GM21528 (cell line): ENCODE data around the gene DNASE1L1.
A peak's percentile ranks its signal among the peaks of the same experiment; 100 is the strongest.
"Not testable (repeated sequence)": the region's sequence is repeated elsewhere in the genome, so short reads cannot be mapped to it uniquely, and the experiment has no call there.

Source experiments
- ATAC-seq: cut with Tn5 transposase; IDR thresholded peaks from one replicate; pipeline ENCODE4 v1.9.1; 2021; ENCODE audit warnings: mild to moderate bottlenecking, moderate library complexity; ENCODE audit not compliant: unreplicated experiment, low FRiP score

DNASE1L1 gene

GRCh38 chrX:154388094-154388493, 21.0 kb downstream of the DNASE1L1 start:
- ATAC-seq: not testable (repeated sequence)

- no peak for ATAC-seq
Observed at GRCh38 chrX:154384284-154384892, 24.7 kb downstream of the DNASE1L1 start.

GRCh38 chrX:154383359-154384283, 25.4 kb downstream of the DNASE1L1 start:
- ATAC-seq: no peak

- ATAC-seq: no peak
Observed at GRCh38 chrX:154382483-154383069, 26.5 kb downstream of the DNASE1L1 start.

- ATAC-seq: no peak
Observed at GRCh38 chrX:154381271-154381670, 27.8 kb downstream of the DNASE1L1 start.

GRCh38 chrX:154380787-154381186, 28.3 kb downstream of the DNASE1L1 start:
- ATAC-seq: no peak

- ATAC-seq: no peak
Observed at GRCh38 chrX:154380153-154380552, 28.9 kb downstream of the DNASE1L1 start.

- peak; percentile 7 for ATAC-seq
Observed at GRCh38 chrX:154379569-154379951, 29.5 kb downstream of the DNASE1L1 start.

- ATAC-seq: peak; percentile 81
Observed at GRCh38 chrX:154378799-154379568, 30.1 kb downstream of the DNASE1L1 start, which contains the start of gene EMD. TSS of gene EMD (plus strand) at chrX:154379295. CDS start at chrX:154379485, 190 bp downstream.

GRCh38 chrX:154378059-154378798, 30.8 kb downstream of the DNASE1L1 start:
- ATAC-seq: no peak

GRCh38 chrX:154376774-154377173, 32.3 kb downstream of the DNASE1L1 start:
- ATAC-seq: no peak

GRCh38 chrX:154375156-154375504, 33.9 kb downstream of the DNASE1L1 start:
- no peak for ATAC-seq

GRCh38 chrX:154374313-154375155, 34.5 kb downstream of the DNASE1L1 start, which contains the start of gene FLNA:
TSS of gene FLNA (minus strand) at chrX:154374634. CDS start at chrX:154371245, 3,389 bp downstream.
- no peak for ATAC-seq

- ATAC-seq: no peak
Observed at GRCh38 chrX:154373340-154374306, 35.4 kb downstream of the DNASE1L1 start.

- no peak for ATAC-seq
Observed at GRCh38 chrX:154372612-154373022, 36.4 kb downstream of the DNASE1L1 start.

- ATAC-seq: peak; percentile 6
Observed at GRCh38 chrX:154371789-154372300, 37.2 kb downstream of the DNASE1L1 start.

- peak; percentile 63 for ATAC-seq
Observed at GRCh38 chrX:154371017-154371788, 37.9 kb downstream of the DNASE1L1 start.
